COLO668 (cell line): ENCODE data around the gene IL24.
"Not testable (repeated sequence)": the region's sequence is repeated elsewhere in the genome, so short reads cannot be mapped to it uniquely, and the experiment has no call there.

ENCODE experiments used
- DNase-seq: peaks from one replicate; lab custom pipeline; 2025; ENCODE audit not compliant: unreplicated experiment; lab: John Stamatoyannopoulos, UW

IL24 gene, protein sequence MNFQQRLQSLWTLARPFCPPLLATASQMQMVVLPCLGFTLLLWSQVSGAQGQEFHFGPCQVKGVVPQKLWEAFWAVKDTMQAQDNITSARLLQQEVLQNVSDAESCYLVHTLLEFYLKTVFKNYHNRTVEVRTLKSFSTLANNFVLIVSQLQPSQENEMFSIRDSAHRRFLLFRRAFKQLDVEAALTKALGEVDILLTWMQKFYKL

DNA sequence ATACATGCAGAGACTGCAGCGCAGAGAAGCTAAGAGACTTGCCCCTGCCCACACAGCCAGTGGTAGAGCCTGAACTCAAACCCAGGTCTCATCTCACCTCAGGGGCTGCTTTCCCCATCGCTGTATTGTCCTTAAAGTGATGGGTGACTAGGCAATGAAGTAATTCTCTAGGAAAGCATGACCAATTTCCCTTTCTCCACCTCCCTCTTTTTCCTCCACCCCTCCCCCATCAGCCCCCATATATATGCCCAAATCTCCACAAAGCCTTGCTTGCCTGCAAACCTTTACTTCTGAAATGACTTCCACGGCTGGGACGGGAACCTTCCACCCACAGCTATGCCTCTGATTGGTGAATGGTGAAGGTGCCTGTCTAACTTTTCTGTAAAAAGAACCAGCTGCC lies at the start of gene IL24:
TSS of gene IL24 (plus strand) at position 269 of the 400 bp plus-strand sequence. CDS start 390 bp downstream, outside the sequence.
- no peak for DNase-seq

DNA sequence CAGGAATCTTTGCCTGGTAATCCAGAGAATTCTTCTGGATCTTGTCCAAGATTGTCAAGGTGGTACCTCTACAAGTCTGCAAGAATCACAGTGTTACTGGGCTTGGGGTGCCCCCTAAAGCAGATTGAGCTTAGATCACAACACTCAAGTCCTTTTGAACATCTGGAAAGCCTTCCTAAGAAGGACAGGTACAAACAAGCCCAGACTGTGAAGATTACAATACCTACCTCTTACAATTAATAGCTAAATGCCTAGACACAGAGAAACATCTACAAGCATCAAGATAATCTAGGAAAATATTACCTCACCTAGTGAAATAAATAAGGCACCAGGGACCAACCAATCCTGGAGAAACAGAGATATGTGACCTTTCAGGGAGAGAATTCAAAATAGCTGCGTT lies 49.3 kb upstream of the IL24 start:
- no peak for DNase-seq

DNA sequence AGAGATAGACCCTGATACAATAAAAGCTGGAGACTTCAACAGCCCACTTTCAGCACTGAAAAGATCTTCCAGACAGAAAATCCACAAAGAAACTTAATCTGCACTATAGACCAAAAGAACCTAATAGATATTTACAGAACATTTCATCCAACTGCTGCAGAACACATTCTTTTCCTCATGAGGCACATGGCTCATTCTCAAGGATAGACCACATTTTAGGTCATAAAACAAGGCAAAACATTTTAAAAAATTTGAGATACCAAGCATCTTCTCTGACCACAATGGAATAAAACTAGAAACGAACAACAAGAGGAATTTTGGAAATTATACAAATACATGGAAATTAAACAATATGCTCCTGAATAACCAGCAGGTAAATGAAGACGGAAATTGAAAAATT lies 46.8 kb upstream of the IL24 start:
- DNase-seq = no peak

DNA sequence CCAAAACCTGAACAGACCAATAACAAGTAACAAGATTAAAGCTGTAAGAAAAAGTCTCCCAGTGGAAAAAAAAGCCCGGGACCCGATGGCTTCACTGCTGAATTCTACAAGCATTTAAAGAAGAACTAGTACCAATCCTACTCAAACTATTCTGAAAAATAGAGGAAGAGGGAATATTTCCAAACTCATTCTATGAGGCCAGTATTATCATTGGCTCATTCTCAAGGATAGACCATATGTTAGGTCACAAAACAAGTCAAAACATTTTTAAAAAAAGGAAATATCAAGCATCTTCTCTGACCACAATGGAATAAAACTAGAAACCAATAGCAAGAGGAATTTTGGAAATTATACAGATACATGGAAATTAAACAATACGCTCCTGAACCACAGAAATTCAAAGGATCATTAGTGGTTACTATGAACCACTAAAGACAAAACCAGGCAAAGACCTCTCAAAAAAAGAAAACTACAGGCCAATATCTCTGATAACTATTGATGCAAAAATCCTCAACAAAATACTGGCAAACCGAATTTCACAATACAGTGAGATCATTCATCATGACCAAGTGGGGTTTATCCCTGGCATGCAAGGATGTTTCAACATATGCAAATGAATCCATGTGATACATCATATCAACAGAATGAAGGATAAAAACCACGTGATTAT lies 45.8 kb upstream of the IL24 start:
- no peak for DNase-seq

DNA sequence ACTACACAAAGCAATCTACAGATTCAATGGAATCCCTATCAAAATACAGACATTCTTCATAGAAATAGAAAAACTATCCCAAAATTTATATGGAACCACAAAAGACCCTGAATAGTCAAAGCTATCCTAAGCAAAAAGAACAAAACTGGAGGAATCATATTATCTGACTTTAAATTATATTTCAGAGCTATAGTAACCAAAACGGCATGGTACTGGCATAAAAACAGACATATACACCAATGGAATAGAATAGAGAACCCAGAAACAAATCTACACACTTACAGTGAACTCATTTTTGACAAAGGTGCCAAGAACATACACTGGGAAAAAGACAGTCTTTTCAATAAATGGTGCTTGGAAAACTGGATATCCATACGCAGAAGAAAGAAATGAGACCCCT lies 44.6 kb upstream of the IL24 start:
- DNase-seq = not testable (repeated sequence)

DNA sequence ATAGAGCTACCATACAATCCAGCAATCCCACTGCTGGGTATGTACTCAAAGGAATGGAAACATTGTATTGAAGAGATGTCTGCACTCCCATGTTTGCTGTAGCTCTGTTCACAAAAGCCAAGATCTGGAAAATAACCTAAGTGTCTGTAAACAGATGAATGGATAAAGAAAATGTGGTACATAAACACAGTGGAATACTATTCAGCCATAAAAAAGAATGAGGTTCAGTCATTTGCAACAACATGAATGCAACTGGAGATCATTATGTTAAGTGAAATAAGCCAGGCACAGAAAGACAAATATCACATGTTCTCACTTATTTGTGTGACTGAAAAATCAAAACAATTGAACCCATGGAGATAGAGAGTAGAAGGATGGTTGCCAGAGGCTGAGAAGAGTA lies 43.5 kb upstream of the IL24 start:
- not testable (repeated sequence) for DNase-seq

DNA sequence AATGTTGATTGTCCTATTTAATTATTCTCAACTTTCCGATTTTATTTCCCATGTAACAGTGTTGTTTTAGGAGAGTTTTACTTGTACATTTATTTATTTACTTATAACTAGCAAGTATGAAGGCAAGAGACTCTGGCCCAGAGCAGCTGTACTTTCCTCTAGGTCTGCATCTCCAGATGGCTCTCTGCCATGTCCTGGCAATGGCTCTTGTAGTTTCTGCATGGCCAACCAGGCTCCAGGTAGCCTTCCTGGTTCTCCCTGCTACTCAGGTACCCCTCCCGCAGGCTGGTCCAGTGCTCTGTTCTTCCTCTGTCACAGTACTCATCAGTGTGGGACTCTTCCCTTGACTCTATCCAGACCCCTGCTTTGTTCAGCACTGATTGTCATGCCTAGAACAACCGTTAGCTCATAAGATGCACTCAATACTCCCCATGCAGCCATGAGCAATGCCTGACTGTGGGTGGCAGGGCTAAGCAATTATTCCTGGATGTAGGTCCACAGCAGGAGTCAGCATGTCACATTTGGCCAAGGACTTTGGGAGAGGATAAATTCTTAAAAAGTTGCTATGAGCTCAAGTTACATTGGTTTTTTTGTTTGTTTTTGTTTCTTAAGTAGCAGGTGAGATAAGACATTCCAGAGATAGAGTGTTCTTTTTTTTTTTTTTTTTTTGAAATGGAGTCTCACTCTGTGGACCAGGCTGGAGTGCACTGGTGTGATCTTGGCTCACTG lies 42.7 kb upstream of the IL24 start:
- no peak for DNase-seq

DNA sequence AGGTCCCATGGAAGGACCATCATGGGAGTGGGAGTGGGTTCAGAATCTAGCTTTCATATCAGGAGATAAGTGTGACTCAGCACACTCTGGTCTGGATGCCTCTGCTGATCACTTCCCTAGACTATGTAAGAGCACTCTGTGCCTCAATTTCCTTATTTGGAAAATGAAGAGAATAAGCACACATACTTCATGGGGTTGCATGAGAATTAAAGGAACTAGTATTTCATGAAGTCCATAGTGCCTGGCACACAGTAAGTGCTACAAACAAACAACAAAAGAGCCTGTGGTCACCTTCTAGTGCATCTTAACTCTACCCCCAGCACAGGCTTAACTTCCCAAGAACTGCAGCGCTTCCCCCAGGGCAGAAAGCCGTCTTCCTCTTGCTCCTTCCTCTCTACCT lies 41.4 kb upstream of the IL24 start:
- DNase-seq = no peak

DNA sequence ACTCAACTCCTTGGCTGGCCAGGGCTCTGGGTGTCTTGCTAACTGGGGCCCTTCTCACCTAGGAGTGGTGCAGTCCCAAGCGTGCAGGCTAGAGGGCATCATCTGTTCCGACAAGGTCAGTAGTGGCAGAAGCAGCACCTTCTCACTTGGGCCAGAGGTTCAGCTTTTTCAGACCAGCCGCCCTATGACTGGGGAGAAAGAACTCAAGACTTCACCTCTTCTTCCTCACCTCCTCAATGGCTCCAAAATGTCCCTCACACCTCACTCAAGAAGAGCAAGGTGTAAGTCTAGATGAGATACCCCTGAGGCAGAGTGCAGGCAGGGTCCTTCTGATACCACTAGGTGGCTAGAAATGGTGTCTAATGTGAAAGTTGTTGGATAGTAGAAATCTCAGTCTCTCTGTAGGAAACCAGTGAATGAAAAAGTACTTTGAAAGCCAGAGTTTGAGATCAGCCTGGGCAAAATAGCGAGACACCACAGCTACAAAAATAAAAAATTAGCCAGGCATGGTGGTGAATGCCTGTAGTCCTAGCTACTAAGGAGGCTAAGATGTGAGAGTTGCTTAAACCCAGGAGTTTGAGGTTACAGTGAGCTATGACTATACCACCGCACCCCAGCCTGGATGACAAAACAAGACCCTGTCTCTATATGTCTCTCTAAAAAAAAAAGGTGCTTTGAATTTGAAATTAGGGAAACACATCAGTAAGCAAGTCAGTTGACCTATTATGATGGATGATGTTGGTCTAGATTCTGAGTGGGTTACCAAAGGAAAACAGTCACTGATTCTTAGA lies 40.4 kb upstream of the IL24 start:
- no peak for DNase-seq

DNA sequence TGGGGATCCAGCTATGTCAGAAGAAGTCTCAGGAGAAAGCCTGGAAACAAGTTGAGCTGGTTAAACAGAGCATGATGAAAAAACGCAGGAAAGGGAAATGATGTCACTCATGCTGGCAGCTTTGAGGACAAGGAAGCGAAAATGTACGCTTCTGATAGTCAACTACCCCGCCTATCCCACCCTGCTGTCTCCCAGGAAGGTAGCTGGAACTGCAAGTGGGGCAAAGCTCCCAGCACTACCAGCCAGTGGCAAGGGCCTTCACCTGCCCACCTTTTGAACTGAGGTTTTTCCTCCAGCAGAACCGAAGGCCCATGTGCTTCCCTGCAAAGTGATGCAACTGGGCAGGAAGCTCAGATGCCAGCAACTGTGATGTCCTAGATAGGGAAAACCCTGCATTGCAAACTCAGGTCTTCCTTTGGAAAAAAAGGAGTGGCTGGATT lies 38.1 kb upstream of the IL24 start:
- no peak for DNase-seq

DNA sequence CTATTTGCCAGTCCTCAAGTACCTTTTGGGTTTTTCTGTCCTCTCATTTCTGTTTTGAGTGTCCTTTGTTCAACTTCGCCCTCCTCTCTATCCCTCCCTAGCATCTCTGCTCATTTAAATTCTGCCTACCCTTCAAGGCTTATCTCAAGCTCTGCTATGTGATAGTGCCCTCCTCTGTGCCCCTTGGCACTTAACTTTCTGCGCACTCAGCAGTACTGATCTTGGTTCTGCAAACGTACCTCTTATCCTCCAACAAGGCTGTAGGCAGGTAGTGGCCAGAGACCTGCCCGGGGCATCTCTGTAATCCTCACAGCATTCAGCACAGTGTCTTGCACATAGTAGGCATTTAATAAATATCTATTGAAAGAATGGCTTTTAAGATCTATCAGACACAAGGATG lies 37.1 kb upstream of the IL24 start:
- no peak for DNase-seq

DNA sequence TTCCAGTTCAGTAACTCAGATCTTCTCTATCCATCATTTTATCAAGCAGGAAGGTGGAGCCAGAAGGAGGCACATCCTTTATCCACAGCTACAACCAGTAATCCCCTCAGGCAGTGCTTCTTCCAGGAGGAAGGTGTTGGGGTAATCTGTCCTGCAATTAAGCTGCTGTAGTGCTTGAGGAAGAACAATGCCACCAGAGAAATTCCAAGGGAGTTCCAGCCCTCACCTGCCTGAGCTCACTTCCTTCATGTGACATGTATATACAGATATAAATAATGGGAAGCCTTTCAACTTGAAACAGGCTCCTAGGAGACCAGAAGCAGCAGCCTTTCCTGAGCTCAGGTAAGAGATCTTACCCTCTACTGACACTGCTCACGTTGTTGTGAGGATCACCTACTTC lies 34.0 kb upstream of the IL24 start:
- DNase-seq = no peak

DNA sequence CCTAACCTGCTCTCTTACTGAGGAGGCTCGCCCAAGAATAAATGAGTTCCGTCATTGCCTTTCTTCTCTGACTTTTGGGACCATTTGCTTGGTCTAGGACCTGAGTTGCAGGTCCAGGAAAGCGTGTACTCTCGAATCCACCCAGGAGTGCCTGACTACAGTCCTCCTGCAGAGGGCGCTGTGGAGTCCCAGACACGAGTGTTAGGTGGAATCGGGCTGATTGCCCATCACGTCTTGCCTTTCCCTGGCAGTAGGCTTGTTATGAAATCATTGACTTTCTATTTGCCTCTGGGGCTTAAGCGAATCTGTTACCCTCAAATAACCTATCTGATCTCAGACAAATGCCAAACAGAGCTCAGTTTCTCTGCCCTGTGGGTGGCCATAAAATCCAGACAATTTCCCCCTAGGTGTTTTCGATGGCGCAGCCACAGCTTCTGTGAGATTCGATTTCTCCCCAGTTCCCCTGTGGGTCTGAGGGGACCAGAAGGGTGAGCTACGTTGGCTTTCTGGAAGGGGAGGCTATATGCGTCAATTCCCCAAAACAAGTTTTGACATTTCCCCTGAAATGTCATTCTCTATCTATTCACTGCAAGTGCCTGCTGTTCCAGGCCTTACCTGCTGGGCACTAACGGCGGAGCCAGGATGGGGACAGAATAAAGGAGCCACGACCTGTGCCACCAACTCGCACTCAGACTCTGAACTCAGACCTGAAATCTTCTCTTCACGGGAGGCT lies 32.1 kb upstream of the IL24 start, which contains the start of gene IL20:
TSS of gene IL20 (plus strand) at position 685 of the 733 bp plus-strand sequence. CDS start 230 bp downstream, outside the sequence.
- peak; percentile 86 for DNase-seq

DNA sequence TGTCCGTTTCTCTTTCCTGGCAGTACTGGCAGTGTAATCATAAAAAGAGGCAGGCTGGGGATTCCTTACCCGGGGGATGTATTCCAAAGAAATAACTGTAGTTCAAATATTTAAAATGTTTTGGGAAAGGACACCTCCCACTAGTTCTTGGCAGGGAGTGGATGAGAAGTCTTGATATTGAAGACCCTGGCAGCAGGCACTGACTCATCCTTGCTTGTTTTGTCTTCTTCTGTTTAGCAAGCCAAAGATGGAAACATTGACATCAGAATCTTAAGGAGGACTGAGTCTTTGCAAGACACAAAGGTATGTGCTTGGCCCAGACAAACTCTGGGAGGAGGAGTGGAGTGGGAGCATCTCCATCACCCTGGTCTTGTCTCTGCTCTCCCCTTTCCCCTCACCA lies 31.2 kb upstream of the IL24 start:
- no peak for DNase-seq

DNA sequence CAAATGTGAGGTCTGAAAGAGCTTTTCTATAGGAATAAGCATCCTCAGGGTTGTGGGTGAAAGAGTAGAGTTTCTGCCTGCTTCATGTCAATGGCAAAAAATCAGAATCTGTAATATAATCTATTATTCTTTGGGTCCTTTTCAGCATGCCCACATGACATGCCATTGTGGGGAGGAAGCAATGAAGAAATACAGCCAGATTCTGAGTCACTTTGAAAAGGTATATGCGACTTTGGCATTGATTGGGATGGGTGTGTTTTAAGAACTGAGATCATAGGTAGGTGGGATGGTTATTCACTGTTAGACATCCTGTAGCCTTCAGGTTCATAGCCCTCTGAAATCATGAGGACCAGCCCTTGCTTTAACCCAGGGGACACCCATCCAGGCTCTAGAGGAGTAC lies 30.0 kb upstream of the IL24 start:
- DNase-seq = no peak

DNA sequence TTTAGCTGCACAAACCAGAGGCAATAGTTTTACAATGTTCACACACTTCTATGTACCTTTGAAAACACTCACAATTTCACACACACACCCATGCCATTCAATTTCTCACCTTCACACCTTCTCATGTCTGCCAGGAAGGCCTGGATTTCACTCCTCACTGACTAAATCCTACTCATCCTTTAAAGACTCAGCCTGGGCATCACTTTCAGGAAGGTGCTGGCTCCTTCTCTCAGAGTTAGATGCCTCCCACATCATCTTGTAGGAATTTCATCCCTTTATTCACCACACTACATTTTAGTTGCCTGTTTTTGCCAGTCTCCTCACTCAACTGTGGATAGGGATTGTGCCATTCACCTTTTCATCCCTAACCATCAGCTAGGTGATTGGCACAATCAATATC lies 29.5 kb upstream of the IL24 start:
- no peak for DNase-seq

DNA sequence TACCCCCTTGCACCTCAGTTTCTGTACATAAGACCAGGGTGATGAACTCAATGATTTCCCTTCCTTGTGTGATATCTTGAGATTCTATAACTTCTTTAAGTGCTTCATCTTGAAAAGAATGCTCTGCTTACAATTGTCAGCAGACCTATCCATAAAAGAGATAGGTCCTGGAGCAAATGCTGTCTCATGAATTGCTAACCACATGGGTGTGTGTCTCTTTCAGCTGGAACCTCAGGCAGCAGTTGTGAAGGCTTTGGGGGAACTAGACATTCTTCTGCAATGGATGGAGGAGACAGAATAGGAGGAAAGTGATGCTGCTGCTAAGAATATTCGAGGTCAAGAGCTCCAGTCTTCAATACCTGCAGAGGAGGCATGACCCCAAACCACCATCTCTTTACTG lies 29.0 kb upstream of the IL24 start:
- no peak for DNase-seq

DNA sequence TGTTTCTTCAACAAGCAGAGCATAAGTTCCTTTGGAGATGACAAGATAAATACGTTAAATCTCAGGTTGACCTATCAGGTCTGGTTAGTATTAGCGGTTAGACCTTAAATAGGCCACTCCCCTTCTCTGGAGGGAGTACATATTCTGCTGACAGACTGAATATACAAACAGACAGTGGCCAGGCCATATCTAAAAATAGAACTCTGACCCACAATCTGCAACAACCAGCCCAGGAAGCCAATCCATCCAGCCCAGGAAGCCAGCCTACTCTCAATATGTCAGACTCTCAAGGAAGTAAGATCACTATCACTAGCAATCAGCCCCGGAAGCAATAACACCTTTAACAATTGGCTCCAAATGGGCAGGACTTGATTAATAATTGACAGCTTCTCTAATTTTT lies 25.1 kb upstream of the IL24 start:
- no peak for DNase-seq

DNA sequence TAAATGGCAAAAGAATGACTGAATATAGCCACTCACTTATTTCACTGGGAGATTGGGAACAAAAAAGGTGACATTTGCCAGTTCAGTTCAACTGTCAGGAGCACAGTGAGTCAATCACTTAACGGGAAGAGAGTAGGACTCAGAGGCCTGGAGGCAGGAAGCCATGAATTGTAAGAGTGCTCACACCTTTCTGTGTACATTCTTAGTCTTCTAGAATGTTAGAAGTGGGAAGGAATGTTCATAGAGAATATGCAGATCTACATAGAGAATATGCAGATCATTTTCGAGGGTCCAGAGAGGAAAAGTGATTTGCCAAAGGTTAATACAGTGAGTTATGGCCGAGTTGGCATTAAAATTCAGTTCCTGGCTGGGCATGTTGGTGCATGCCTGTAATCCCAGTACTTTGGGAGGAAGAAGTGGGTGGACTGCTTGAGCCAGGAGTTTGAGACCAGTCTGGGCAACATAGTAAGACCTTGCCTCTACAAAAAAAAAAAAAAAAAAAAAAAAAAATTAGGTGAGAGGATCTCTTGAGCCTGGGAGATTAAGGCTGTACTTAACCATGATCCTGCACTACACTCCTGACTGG lies 23.5 kb upstream of the IL24 start:
- no peak for DNase-seq

DNA sequence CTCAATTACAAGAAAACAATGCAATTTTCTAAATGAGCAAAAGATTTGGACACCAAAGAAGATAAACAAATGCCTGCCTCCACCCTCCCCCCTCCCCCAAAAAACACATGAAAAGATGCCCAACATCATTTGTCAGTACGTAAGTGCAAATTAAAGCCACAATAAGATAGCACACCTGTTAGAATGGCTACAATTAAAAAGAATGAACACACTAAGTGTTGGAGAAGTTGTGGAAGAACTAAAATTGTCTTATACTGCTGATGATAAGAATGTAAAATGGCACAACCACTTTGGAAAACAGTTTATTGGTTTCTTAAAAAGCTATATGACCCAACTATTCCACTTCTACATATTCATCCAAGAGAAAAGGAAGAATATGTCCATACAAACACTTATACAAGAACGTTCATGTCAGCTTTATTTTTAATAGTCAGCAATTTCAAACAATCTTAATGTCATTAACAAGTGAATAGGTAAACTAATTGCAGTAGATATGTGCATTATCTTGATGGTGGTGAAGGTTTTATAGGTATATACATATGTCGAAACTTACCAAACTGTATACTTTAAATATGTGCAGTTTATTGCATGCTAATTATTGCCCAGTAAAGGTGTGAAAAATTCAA lies 21.4 kb upstream of the IL24 start:
- no peak for DNase-seq
